ENCODE data around the gene MALT1. TPM values are rescaled to one million over a fixed set of nuclear protein-coding genes. Genes with fewer than 3 reads are reported as not detected.

The MALT1 gene
- total RNA-seq, 3 donors from 2014 or later, result 31.1 to 49.3 (median 39.8) TPM

GRCh38 chr18:58792086-58792485 lies 120.8 kb downstream of the MALT1 start:
- no peaks in the 10 kb centered on the region for H3K4me1 Mint-ChIP-seq (ENCODE audit: low read depth)
- no peak for DNase-seq
- no peak for ATAC-seq

DNA sequence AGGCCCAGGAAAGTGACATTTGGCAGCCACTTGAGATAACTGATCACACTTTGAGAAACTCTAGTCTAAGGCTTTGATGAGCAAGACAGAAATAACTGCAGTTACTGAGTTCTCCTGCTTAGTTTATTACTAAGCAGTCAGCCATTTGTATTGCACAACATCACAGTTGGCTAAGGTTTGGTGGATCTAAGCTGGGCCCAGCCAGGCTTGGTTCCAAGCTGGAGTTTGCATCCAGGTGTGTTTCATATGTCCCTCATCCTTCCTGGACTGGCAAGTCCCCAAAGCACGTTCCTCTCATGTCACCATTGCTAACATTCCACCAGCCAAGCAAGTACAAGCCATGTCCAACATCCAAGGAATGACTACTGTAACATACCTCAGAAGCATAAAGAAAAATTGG lies 122.1 kb downstream of the MALT1 start:
- Mint-ChIP-seq H3K4me3 (no peak overlapping the region), H3K4me1 (ENCODE audit: low read depth) (no peaks in the 10 kb centered on the region), H3K9me3 (no peaks in the 10 kb centered on the region), H3K36me3 (ENCODE audit: insufficient read depth) (no peaks in the 10 kb centered on the region), H3K27me3 (ENCODE audit: low read depth) (peaks cover 9% of the 10 kb centered on the region)
- no peak for DNase-seq
- ATAC-seq, result no peak

More at GRCh38 chr18:58792086-58792485, 120.8 kb downstream of the MALT1 start:
- H3K36me3 Mint-ChIP-seq (ENCODE audit: insufficient read depth), result no peaks in the 10 kb centered on the region
- H3K27me3 Mint-ChIP-seq (ENCODE audit: low read depth), result peaks cover 12% of the 10 kb centered on the region
- H3K9me3 Mint-ChIP-seq, result no peaks in the 10 kb centered on the region
- no peak overlapping the region for H3K4me3 Mint-ChIP-seq

DNA sequence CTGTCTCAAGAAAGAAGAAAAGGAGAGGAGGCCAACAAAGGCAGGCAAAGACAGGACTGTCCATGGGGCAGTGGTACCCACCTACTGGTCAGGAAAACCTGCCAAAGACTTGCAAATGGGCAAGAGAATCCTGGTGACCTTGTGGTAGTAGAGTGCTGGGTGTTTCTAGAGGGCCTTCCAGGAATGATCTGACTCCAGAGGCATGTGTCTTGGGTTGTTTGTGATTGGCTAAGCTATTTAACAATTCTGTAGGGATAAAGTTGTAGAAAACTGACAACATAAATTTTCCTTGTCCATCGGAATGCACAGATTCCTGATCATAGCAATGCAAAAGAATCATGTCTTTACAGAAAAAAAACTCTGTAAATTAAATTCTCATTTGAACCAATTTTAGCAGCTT lies 125.0 kb downstream of the MALT1 start:
- Mint-ChIP-seq H3K36me3 (ENCODE audit: insufficient read depth) (no peaks in the 10 kb centered on the region), H3K27me3 (ENCODE audit: low read depth) (peaks cover 9% of the 10 kb centered on the region), H3K9me3 (no peaks in the 10 kb centered on the region), H3K4me3 (no peak overlapping the region), H3K4me1 (ENCODE audit: low read depth) (no peaks in the 10 kb centered on the region)
- no peak for ATAC-seq
- DNase-seq, result no peak

GRCh38 chr18:58800582-58800981 lies 129.3 kb downstream of the MALT1 start:
- H3K9me3 Mint-ChIP-seq, result no peaks in the 10 kb centered on the region
- no peak for DNase-seq
- no peak for ATAC-seq
- no peak overlapping the region for H3K4me3 Mint-ChIP-seq
- no peaks in the 10 kb centered on the region for H3K36me3 Mint-ChIP-seq (ENCODE audit: insufficient read depth)
- no peaks in the 10 kb centered on the region for H3K4me1 Mint-ChIP-seq (ENCODE audit: low read depth)
- H3K27me3 Mint-ChIP-seq (ENCODE audit: low read depth), result peaks cover 11% of the 10 kb centered on the region

GRCh38 chr18:58802959-58803358 lies 131.7 kb downstream of the MALT1 start:
- Mint-ChIP-seq H3K27me3 (ENCODE audit: low read depth) (peaks cover 17% of the 10 kb centered on the region), H3K4me1 (ENCODE audit: low read depth) (no peaks in the 10 kb centered on the region), H3K9me3 (no peaks in the 10 kb centered on the region), H3K4me3 (no peak overlapping the region), H3K36me3 (ENCODE audit: insufficient read depth) (no peaks in the 10 kb centered on the region)
- ATAC-seq, result no peak
- DNase-seq, result no peak

- no peaks in the 10 kb centered on the region for H3K4me1 Mint-ChIP-seq (ENCODE audit: low read depth)
- H3K9me3 Mint-ChIP-seq, result no peaks in the 10 kb centered on the region
- no peak overlapping the region for H3K4me3 Mint-ChIP-seq
- DNase-seq (no peak), ATAC-seq (no peak)
- peaks cover 24% of the 10 kb centered on the region for H3K27me3 Mint-ChIP-seq (ENCODE audit: low read depth)
- H3K36me3 Mint-ChIP-seq (ENCODE audit: insufficient read depth), result no peaks in the 10 kb centered on the region
Measured at GRCh38 chr18:58803978-58804377, 132.7 kb downstream of the MALT1 start.

Other genes starting within 250 kb of the MALT1 start
- gene ALPK2, start 42.4 kb upstream of the MALT1 start, total RNA-seq, result 1 to 10 TPM in 1 of 3 donors, under 1 TPM in 2; 0.24 to 1.5 (median 0.43) TPM
- 1 to 10 TPM; 4.3 to 6.1 (median 5.6) TPM for gene ZNF532, start 193.4 kb downstream of the MALT1 start, total RNA-seq